BLaER1 (cell line): ENCODE data around the gene CDK18.

Experiments
- H3K27ac ChIP-seq: shearing (Covaris generic); formaldehyde crosslinking; 2 replicates; pipeline ENCODE4 v1.8.1; 2022
- H3K27me3 ChIP-seq: shearing (Covaris generic); formaldehyde crosslinking; 2 replicates; pipeline ENCODE4 v1.8.1; 2022
- H3K36me3 ChIP-seq: shearing (Covaris generic); formaldehyde crosslinking; 2 replicates; pipeline ENCODE4 v1.8.1; 2022
- H3K4me1 ChIP-seq: shearing (Covaris generic); formaldehyde crosslinking; 2 replicates; pipeline ENCODE4 v1.8.1; 2022
- H3K4me2 ChIP-seq: shearing (Covaris generic); formaldehyde crosslinking; 2 replicates; pipeline ENCODE4 v1.8.1; 2022
- H3K4me3 ChIP-seq: shearing (Covaris generic); formaldehyde crosslinking; 2 replicates; pipeline ENCODE4 v1.8.1; 2022
- H3K9ac ChIP-seq: shearing (Covaris generic); formaldehyde crosslinking; 2 replicates; pipeline ENCODE4 v1.8.1; 2022
- H3K9me3 ChIP-seq: shearing (Covaris generic); formaldehyde crosslinking; 2 replicates; pipeline ENCODE4 v1.8.1; 2022
- H4K20me1 ChIP-seq: shearing (Covaris generic); formaldehyde crosslinking; 2 replicates; pipeline ENCODE4 v1.8.1; 2022
- Cebpa-rat ChIP-seq: shearing (Covaris generic); IDR thresholded peaks from 2 replicates; pipeline ENCODE4 v1.8.1; 2022

CDK18 gene

GRCh38 chr1:205582046-205582445, 77.6 kb downstream of the CDK18 start:
- Histone ChIP-seq H3K36me3 (no peaks in the 10 kb centered on the region), H3K9ac (peak overlapping the region; percentile 14; the same call in 1 of the 2 replicates), H3K27ac (peak overlapping the region; percentile 40; the same call in 1 of the 2 replicates), H3K27me3 (no peaks in the 10 kb centered on the region), H4K20me1 (no peaks in the 10 kb centered on the region), H3K4me1 (peaks cover 25% of the 10 kb centered on the region), H3K4me3 (no peak overlapping the region), H3K9me3 (no peaks in the 10 kb centered on the region), H3K4me2 (peak overlapping the region; percentile 75)
- TF ChIP-seq Cebpa-rat = no peak
